Esophagus squamous epithelium (tissue), 4 donors: ENCODE measurements around the gene ALDH4A1.

ENCODE experiments used
- CTCF ChIP-seq, 6 experiments: fragments of 450-650 bp in 4 of 6; fragments of 200-600 bp in 2 of 6; sonication (generic) in 2 of 6; IDR thresholded peaks; one replicate each; pipeline ENCODE4 v1.5.1; 2016 to 2019; ENCODE audit warnings: antibody characterized with exemption in 6 of 6, mild to moderate bottlenecking in 4 of 6, moderate library complexity in 4 of 6
- POLR2A ChIP-seq, 4 donors: fragments of 450-650 bp; IDR thresholded peaks; one replicate each; pipeline ENCODE4 v1.6.1; 2017; ENCODE audit warnings: antibody characterized with exemption in 4 of 4, mild to moderate bottlenecking in 4 of 4, moderate library complexity in 3 of 4

DNA sequence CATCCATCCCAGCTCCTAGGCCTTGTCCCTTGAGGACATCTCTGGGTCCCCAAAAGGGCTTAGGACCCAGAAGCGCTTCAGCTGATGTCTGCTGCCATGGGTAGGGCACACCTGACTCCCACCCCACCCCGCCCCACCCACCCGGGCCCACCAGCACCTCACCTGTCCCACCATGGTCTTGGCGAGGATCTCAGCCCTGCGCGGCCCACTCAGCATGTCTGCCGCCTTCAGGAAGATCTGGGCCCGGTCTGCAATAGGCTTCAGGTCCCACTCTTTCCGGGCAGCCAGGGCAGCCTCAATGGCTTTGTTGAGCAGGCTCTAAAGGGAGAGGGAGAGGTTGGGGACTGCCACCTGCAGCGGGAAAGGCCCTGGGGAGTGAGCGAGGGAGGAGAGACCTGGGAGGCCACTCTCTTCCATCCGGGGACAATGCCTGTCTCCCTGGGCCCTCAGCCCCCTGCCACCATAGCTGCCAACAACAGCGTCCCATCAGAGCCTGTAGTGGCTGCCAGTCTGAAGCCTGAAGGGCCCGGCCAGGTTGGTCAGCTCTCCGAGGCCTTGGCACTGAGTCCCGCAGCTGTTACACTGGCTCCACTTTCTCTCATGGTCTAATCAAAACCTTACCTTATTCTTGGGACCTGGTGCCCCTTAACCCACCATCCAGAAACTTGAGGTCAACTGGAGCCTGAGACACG lies 16.9 kb downstream of the ALDH4A1 start:
- TF ChIP-seq CTCF (IDR thresholded peaks at IDR 0.05) = no peak
- no peak for TF ChIP-seq POLR2A (IDR thresholded peaks at IDR 0.05)
